Measurements from ENCODE around the gene MTRF1L.

- TF ChIP-seq EGR1 (IDR thresholded peaks at IDR 0.05) = no peak
- no peak for TF ChIP-seq TEAD4 (IDR thresholded peaks at IDR 0.05)
- no peak for TF ChIP-seq NFIC (IDR thresholded peaks at IDR 0.05)
- TF ChIP-seq, protein P1, sequence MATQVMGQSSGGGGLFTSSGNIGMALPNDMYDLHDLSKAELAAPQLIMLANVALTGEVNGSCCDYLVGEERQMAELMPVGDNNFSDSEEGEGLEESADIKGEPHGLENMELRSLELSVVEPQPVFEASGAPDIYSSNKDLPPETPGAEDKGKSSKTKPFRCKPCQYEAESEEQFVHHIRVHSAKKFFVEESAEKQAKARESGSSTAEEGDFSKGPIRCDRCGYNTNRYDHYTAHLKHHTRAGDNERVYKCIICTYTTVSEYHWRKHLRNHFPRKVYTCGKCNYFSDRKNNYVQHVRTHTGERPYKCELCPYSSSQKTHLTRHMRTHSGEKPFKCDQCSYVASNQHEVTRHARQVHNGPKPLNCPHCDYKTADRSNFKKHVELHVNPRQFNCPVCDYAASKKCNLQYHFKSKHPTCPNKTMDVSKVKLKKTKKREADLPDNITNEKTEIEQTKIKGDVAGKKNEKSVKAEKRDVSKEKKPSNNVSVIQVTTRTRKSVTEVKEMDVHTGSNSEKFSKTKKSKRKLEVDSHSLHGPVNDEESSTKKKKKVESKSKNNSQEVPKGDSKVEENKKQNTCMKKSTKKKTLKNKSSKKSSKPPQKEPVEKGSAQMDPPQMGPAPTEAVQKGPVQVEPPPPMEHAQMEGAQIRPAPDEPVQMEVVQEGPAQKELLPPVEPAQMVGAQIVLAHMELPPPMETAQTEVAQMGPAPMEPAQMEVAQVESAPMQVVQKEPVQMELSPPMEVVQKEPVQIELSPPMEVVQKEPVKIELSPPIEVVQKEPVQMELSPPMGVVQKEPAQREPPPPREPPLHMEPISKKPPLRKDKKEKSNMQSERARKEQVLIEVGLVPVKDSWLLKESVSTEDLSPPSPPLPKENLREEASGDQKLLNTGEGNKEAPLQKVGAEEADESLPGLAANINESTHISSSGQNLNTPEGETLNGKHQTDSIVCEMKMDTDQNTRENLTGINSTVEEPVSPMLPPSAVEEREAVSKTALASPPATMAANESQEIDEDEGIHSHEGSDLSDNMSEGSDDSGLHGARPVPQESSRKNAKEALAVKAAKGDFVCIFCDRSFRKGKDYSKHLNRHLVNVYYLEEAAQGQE (IDR thresholded peaks at IDR 0.05; ENCODE audit: low read depth) = no peak
- no peak for TF ChIP-seq CREB1 (IDR thresholded peaks at IDR 0.05; ENCODE audit: low read depth)
- TF ChIP-seq EP300 (IDR thresholded peaks at IDR 0.05; ENCODE audit: borderline replicate concordance) = no peak
- no peak for TF ChIP-seq MAX (IDR thresholded peaks at IDR 0.05)
These were observed 41.2 kb upstream of the MTRF1L start for GRCh38 chr6:153043719-153044118.

All from Ishikawa (cell line).